ENCODE results near the gene GTF2H4. TPM values are rescaled to one million over a fixed set of nuclear protein-coding genes. Genes with fewer than 3 reads are reported as not detected.
"Not testable (repeated sequence)": the region's sequence is repeated elsewhere in the genome, so short reads cannot be mapped to it uniquely, and the experiment has no call there.

The GTF2H4 gene
- total RNA-seq, result 2.8 TPM

DNA sequence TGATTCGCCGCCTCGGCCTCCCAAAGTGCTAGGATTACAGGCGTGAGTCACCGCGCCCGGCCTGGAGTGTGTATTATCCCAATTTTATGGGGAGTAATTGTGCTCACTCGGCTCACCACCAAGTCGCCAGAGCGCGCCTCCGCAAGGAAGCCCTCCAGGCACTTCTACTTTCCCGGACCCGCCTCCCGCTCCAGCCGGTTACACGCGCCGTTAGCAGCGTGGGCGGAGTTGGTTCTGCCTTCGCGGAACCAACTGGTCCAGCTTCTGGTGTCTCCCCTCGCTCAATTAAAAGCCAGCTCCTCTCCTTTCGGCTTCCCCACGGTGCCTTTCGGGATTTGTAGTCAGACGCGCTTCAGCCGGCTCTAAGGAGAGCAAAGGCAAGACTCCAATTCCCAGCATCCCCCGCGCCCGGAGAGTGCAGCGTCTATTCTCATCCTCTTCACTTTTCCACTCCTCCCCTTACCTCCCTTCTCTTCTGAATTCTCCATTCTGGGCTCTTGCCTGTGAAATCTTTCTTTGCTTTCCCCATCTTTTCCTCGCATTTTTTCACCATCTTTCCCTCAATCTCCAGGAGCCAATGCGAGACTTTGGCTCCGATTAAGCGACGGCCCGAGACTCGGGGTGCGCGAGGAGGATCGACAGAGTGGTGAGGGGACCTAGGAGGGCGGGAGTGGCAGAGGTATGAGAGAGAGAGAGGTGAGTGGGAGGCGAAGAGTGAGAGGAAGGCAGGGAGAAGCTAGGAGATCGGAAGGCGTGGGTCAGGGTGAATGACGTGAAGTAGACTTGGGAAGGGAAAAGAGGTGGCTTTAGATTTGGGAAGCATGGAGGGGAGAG is at the start of gene GTF2H4:
GTF2H4 (plus strand) TSS at position 450 of the 834 bp plus-strand sequence.
- Histone ChIP-seq H3K9me3 (ENCODE audit: low read depth, low read length) (no peaks in the 10 kb centered on the region), H3K4me1 (ENCODE audit: insufficient read depth, low read length) (peaks cover 15% of the 10 kb centered on the region), H3K4me3 (ENCODE audit: low read length) (peak within 1 kb of the TSS; percentile 73), H3K27me3 (ENCODE audit: insufficient read depth, low read length) (no peaks in the 10 kb centered on the region)

GRCh38 chr6:30859726-30860125 is 48.3 kb upstream of the GTF2H4 start:
- not testable (repeated sequence) for H3K4me3 ChIP-seq (ENCODE audit: low read length); H3K4me1 ChIP-seq (ENCODE audit: insufficient read depth, low read length); H3K27me3 ChIP-seq (ENCODE audit: insufficient read depth, low read length); H3K9me3 ChIP-seq (ENCODE audit: low read depth, low read length)

DNA sequence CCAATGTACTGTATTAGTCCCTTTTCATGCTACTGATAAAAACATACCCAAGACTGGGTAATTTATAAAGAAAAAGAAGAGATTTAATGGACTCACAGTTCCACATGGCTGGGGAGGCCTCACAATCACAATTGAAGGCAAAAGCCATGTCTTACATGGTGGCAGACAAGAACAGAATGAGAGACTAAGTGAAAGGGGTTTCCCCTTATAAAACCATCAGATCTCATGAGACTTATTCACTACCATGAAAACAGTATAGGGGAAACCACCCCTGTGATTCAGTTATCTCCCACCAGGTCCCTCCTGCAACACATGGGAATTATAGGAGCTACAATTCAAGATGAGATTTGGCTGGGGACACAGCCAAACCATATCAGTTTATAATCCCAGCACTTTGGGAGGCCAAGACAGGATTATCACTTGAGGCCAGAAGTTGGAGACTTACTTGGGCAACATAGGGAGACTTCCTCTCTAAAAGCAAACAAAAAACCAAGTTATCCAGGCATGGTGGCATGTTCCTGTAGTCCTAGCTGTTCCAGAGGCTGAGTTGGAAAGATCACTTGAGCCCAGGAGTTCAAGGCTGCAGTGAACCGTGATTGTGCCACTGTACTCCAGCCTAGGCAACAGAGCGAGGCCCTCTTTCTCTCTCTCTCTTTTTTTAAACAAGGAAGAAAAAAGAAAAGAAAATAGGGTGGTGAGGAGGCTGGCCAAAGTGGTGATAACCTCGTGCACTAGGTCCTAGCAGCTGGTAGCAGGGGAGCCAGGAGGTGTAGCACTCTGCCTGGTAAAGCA is 46.6 kb upstream of the GTF2H4 start:
- H3K27me3 ChIP-seq (ENCODE audit: insufficient read depth, low read length), result no peaks in the 10 kb centered on the region
- H3K4me1 ChIP-seq (ENCODE audit: insufficient read depth, low read length), result no peaks in the 10 kb centered on the region
- no peak overlapping the region for H3K4me3 ChIP-seq (ENCODE audit: low read length)
- no peaks in the 10 kb centered on the region for H3K9me3 ChIP-seq (ENCODE audit: low read depth, low read length)

DNA sequence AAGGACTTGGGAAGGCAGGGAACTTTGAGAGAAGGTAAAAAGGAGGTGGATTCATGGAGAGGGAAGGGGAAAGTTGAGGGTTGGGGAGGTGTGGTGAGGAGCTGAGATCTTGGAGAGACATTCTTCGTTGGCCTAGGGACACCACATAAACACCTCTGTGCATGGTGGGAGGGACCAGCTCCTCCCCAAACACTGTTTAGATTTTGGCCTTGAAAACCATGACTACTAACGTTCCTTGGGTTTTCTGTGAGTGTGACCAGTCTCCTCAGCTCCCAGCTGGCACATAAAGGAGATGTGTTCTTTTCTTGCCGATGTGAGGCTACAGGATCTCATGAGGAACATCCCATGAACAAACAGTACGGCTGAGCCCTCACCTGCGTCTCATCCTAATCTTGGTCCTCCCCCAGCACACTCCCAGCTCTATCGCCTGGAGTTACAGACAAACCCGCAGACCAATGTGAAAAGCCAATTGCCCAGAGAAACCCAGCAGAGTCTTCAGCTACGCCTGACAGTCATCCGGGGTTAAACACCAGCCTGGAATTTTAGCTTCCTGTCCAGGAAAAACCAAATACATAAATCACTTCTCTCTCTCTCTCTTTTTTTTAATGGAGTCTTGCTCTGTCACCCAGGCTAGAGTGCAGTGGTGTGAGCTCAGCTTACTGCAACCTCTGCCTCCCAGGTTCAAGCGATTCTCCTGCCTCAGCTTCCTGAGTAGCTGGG is 45.7 kb upstream of the GTF2H4 start:
- no peaks in the 10 kb centered on the region for H3K9me3 ChIP-seq (ENCODE audit: low read depth, low read length)
- H3K4me3 ChIP-seq (ENCODE audit: low read length), result no peak overlapping the region
- no peaks in the 10 kb centered on the region for H3K4me1 ChIP-seq (ENCODE audit: insufficient read depth, low read length)

GRCh38 chr6:30864325-30864724 is 43.7 kb upstream of the GTF2H4 start:
- no peak overlapping the region for H3K4me3 ChIP-seq (ENCODE audit: low read length)
- H3K27me3 ChIP-seq (ENCODE audit: insufficient read depth, low read length), result no peaks in the 10 kb centered on the region
- no peaks in the 10 kb centered on the region for H3K4me1 ChIP-seq (ENCODE audit: insufficient read depth, low read length)
- no peaks in the 10 kb centered on the region for H3K9me3 ChIP-seq (ENCODE audit: low read depth, low read length)

More for the DNA sequence above, 45.7 kb upstream of the GTF2H4 start:
- H3K27me3 ChIP-seq (ENCODE audit: insufficient read depth, low read length), result no peaks in the 10 kb centered on the region

DNA sequence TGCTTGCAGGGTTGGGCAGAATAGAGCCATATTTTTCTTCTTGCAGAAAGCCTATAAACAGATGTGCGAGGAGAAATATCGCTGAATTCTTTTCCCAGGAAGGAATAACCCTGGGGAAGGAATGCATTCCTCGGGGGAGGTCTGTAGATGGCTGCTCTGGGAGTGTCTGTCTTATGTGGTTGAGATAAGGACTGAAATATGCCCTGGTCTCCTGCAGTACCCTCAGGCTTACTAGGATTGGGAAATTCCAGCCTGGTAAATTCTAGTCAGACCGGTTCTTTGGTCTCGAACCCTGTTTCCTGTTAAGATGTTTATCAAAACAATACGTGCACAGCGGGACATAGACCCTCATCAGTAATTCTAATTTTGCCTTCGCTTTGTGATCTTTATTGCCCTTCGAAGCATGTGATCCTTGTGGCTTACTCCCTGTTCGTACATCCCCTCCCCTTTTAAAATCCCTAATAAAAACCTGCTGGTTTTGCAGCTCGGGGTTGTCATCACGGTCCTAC is 38.7 kb upstream of the GTF2H4 start:
- not testable (repeated sequence) for H3K4me3 ChIP-seq (ENCODE audit: low read length); H3K27me3 ChIP-seq (ENCODE audit: insufficient read depth, low read length); H3K4me1 ChIP-seq (ENCODE audit: insufficient read depth, low read length)
- H3K9me3 ChIP-seq (ENCODE audit: low read depth, low read length), result peaks cover 11% of the 10 kb centered on the region

DNA sequence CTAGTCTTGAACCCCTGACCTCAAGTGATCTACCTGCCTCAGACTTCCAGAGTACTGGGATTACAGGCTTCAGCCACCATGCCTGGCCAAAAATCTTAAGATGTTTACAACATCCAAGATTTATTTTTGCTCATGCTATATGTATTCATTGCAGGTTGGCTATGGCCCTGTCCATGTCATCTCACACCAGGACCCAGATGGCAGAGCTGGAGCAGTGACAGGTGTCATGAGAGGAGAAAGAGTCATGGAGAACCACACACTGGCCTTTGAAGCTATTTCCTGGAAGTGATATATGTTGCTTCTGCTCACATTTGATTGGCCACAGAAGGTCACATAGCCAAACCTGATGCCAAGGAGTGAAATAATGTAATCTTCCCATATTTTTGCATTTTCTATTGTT is 37.5 kb upstream of the GTF2H4 start:
- peaks cover 11% of the 10 kb centered on the region for H3K9me3 ChIP-seq (ENCODE audit: low read depth, low read length)
- no peaks in the 10 kb centered on the region for H3K27me3 ChIP-seq (ENCODE audit: insufficient read depth, low read length)
- H3K4me3 ChIP-seq (ENCODE audit: low read length), result no peak overlapping the region
- no peaks in the 10 kb centered on the region for H3K4me1 ChIP-seq (ENCODE audit: insufficient read depth, low read length)

GRCh38 chr6:30871592-30872183 is 36.3 kb upstream of the GTF2H4 start:
- H3K27me3 ChIP-seq (ENCODE audit: insufficient read depth, low read length), result no peaks in the 10 kb centered on the region
- peaks cover 11% of the 10 kb centered on the region for H3K9me3 ChIP-seq (ENCODE audit: low read depth, low read length)
- no peaks in the 10 kb centered on the region for H3K4me1 ChIP-seq (ENCODE audit: insufficient read depth, low read length)
- no peak overlapping the region for H3K4me3 ChIP-seq (ENCODE audit: low read length)

- peaks cover 11% of the 10 kb centered on the region for H3K9me3 ChIP-seq (ENCODE audit: low read depth, low read length)
- H3K4me3 ChIP-seq (ENCODE audit: low read length), result no peak overlapping the region
- H3K4me1 ChIP-seq (ENCODE audit: insufficient read depth, low read length), result peaks cover 10% of the 10 kb centered on the region
- no peaks in the 10 kb centered on the region for H3K27me3 ChIP-seq (ENCODE audit: insufficient read depth, low read length)
These were observed 34.8 kb upstream of the GTF2H4 start for GRCh38 chr6:30873137-30873640.

DNA sequence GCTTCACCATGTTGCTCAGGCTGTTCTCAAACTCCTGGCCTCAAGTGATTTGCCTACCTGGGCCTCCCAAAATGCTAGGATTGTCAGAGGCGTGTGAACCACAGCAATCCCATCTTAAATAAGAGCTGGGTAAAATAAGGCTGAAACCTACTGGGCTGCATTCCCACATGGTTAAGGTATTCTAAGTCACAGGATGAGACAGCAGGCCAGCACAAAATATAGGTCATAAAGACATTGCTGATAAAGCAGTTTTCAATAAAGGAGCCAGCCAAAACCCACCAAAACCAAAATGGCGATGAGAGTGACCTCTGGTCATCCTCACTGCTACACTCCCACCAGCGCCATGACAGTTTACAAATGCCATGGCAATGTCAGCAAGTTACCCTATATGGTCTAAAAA is 34.2 kb upstream of the GTF2H4 start:
- not testable (repeated sequence) for H3K4me3 ChIP-seq (ENCODE audit: low read length); H3K27me3 ChIP-seq (ENCODE audit: insufficient read depth, low read length)
- peaks cover 10% of the 10 kb centered on the region for H3K4me1 ChIP-seq (ENCODE audit: insufficient read depth, low read length)
- H3K9me3 ChIP-seq (ENCODE audit: low read depth, low read length), result peaks cover 11% of the 10 kb centered on the region

DNA sequence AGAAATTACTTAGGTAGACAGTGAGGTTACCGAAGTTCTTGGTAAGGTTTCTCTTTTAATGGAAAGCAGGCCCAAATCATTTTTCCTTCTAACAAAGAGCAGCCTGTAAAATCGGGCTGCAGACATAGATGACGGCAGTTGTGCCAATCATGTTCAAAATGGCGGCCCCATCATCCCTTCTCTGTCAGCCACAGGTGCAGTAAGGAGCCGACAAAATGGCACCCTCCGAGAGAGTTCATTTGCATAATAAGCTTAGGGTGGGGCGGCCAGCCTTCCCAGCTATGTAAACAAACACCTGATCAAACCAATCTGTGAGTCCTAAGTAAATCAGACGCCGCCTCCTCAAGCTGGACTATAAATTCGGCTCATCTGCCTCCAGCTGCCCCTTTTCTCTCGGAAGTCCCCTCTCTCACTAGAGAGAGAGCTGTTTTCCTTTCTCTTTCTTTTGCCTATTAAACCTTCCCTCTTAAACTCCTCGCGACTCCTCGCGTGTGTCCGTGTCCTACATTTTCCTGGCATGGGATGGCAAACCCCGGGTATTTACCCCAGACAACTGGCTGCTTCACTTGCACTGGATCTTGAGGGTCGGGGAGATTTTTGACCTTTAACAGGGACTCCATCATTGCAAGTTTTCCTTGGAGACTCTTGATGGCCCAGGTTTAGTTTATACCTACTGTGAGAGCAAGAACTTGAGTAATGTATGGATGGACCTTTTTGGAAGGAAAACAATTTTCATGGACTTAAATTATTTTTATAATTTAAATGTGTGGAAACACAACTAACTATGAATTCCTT is 32.6 kb upstream of the GTF2H4 start:
- peaks cover 11% of the 10 kb centered on the region for H3K9me3 ChIP-seq (ENCODE audit: low read depth, low read length)
- H3K27me3 ChIP-seq (ENCODE audit: insufficient read depth, low read length), result no peaks in the 10 kb centered on the region
- H3K4me3 ChIP-seq (ENCODE audit: low read length), result no peak overlapping the region
- peaks cover 10% of the 10 kb centered on the region for H3K4me1 ChIP-seq (ENCODE audit: insufficient read depth, low read length)

- peaks cover 7% of the 10 kb centered on the region for H3K9me3 ChIP-seq (ENCODE audit: low read depth, low read length)
- peaks cover 10% of the 10 kb centered on the region for H3K4me1 ChIP-seq (ENCODE audit: insufficient read depth, low read length)
- no peaks in the 10 kb centered on the region for H3K27me3 ChIP-seq (ENCODE audit: insufficient read depth, low read length)
- no peak overlapping the region for H3K4me3 ChIP-seq (ENCODE audit: low read length)
These were observed 31.8 kb upstream of the GTF2H4 start for GRCh38 chr6:30876039-30876730.

- Histone ChIP-seq H3K4me3 (ENCODE audit: low read length) (no peak overlapping the region), H3K27me3 (ENCODE audit: insufficient read depth, low read length) (no peaks in the 10 kb centered on the region), H3K4me1 (ENCODE audit: insufficient read depth, low read length) (peaks cover 10% of the 10 kb centered on the region), H3K9me3 (ENCODE audit: low read depth, low read length) (no peaks in the 10 kb centered on the region)
These were observed 30.4 kb upstream of the GTF2H4 start for GRCh38 chr6:30877419-30878262.

Data from mononuclear cell (primary cell).